Astrocyte (in vitro differentiated cells and primary cell): Measurements from ENCODE around the gene NPHS1. TPM values are rescaled to one million over a fixed set of nuclear protein-coding genes. Genes with fewer than 3 reads are reported as not detected.

ENCODE experiments used
- DNase-seq: peaks from one replicate; pipeline ENCODE4 v3.0.0-alpha.2; 2010; ENCODE audit warnings: low read depth
- FAIRE-seq: peaks from 2 replicates; lab custom pipeline; 2011; peaks lifted over from hg19 to GRCh38; lab: Jason Lieb, UNC
- H2AFZ ChIP-seq: 2 replicates; pipeline ENCODE4 v1.6.0; 2012; ENCODE audit warnings: low read depth, low read length, inconsistent platforms
- H3K27ac ChIP-seq: 2 replicates; pipeline ENCODE4 v1.5.1; 2011; ENCODE audit warnings: low read depth, low read length, inconsistent platforms
- H3K27me3 ChIP-seq: 2 replicates; pipeline ENCODE4 v1.6.0; 2011; ENCODE audit warnings: low read length, inconsistent platforms; ENCODE audit not compliant: insufficient read depth
- H3K36me3 ChIP-seq: 2 replicates; pipeline ENCODE4 v1.5.1; 2011; ENCODE audit warnings: low read length, inconsistent platforms; ENCODE audit not compliant: insufficient read depth
- H3K4me1 ChIP-seq: 2 replicates; pipeline ENCODE4 v1.5.1; 2011; ENCODE audit warnings: low read length, inconsistent platforms; ENCODE audit not compliant: insufficient read depth
- H3K4me2 ChIP-seq: 2 replicates; pipeline ENCODE4 v1.6.0; 2012; ENCODE audit warnings: low read length, inconsistent platforms
- H3K4me3 ChIP-seq: 2 replicates; pipeline ENCODE4 v1.5.1; 2011; ENCODE audit warnings: low read depth, mild to moderate bottlenecking, low read length, inconsistent platforms; ENCODE audit not compliant: insufficient read depth
- H3K79me2 ChIP-seq: 2 replicates; pipeline ENCODE4 v1.6.0; 2012; ENCODE audit warnings: mild to moderate bottlenecking, low read length, inconsistent platforms; ENCODE audit not compliant: insufficient read depth
- H3K9ac ChIP-seq: 2 replicates; pipeline ENCODE4 v1.6.0; 2012; ENCODE audit warnings: mild to moderate bottlenecking, low read length, inconsistent platforms
- H3K9me3 ChIP-seq: 2 replicates; pipeline ENCODE4 v1.5.1; 2012; ENCODE audit warnings: low read depth, mild to moderate bottlenecking, low read length, inconsistent platforms; ENCODE audit not compliant: insufficient read depth
- H4K20me1 ChIP-seq: 2 replicates; pipeline ENCODE4 v1.6.0; 2012; ENCODE audit warnings: low read length, inconsistent platforms; ENCODE audit not compliant: insufficient read depth
- H3K27ac Mint-ChIP-seq: one replicate; pipeline ENCODE4 v1.8.0; 2021; ENCODE audit warnings: mild to moderate bottlenecking, mixed read lengths; ENCODE audit not compliant: unreplicated experiment
- H3K27me3 Mint-ChIP-seq: one replicate; pipeline ENCODE4 v1.8.0; 2021; ENCODE audit warnings: low read depth, mixed read lengths; ENCODE audit not compliant: unreplicated experiment
- H3K36me3 Mint-ChIP-seq: one replicate; pipeline ENCODE4 v1.8.0; 2021; ENCODE audit warnings: low read depth, mixed read lengths; ENCODE audit not compliant: unreplicated experiment
- H3K4me1 Mint-ChIP-seq: one replicate; pipeline ENCODE4 v1.8.0; 2021; ENCODE audit warnings: low read depth, mixed read lengths; ENCODE audit not compliant: unreplicated experiment
- H3K4me3 Mint-ChIP-seq: one replicate; pipeline ENCODE4 v1.8.0; 2021; ENCODE audit warnings: mild to moderate bottlenecking, moderate library complexity, mixed read lengths; ENCODE audit not compliant: unreplicated experiment
- H3K9me3 Mint-ChIP-seq: one replicate; pipeline ENCODE4 v1.8.0; 2021; ENCODE audit warnings: mild to moderate bottlenecking, mixed read lengths; ENCODE audit not compliant: unreplicated experiment
- CTCF ChIP-seq: IDR thresholded peaks from 2 replicates; pipeline ENCODE4 v1.5.1; 2011; ENCODE audit warnings: low read depth, mild to moderate bottlenecking, inconsistent platforms, low read length, moderate library complexity; ENCODE audit not compliant: insufficient read depth
- EZH2 ChIP-seq: IDR thresholded peaks from 2 replicates; pipeline ENCODE4 v1.6.1; 2012; ENCODE audit warnings: mild to moderate bottlenecking, low read length, inconsistent platforms; ENCODE audit not compliant: insufficient read depth
- total RNA-seq: library from RNA; stranded (reverse); gene quantifications from 2 replicates; pipeline ENCODE4 v1.2.1, GENCODE V29; 2021

NPHS1 gene
- total RNA-seq, 1 donor from 2014 or later: not detected

DNA sequence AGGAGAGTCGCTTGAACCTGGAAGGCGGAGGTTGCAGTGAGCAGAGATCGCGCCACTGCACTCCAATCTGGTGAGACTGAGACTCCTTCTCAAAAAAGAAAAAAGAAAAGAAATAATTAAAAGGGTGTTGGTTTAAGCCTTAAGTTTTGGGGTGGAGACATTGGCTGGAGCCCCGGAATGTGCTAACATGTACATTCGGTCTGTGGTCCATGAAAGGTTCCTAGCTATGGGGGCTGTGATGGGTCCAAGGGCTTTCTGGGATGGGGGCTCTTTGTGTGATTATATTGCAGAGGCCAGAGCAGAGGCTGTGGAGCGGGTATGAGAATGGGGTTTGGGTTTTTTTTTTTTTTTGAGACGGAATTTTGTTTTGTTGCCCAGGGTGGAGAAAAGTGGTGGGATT, 33.6 kb upstream of the NPHS1 start:
- no peaks in the 10 kb centered on the region for H3K4me1 Mint-ChIP-seq
- no peak overlapping the region for H3K27ac Mint-ChIP-seq
- no peak overlapping the region for H2AFZ ChIP-seq
- H3K27me3 ChIP-seq: no peaks in the 10 kb centered on the region
- DNase-seq: no peak
- no peak overlapping the region for H3K4me3 Mint-ChIP-seq
- no peaks in the 10 kb centered on the region for H3K79me2 ChIP-seq
- H3K9me3 ChIP-seq: no peaks in the 10 kb centered on the region
- H3K4me2 ChIP-seq: no peak overlapping the region
- no peak for FAIRE-seq
- H3K4me3 ChIP-seq: no peak overlapping the region
- peaks cover 5% of the 10 kb centered on the region for H3K36me3 ChIP-seq
- H3K27ac ChIP-seq: no peak overlapping the region
- no peak overlapping the region for H3K9ac ChIP-seq
- H3K27me3 Mint-ChIP-seq: peaks cover 5% of the 10 kb centered on the region
- no peak for TF ChIP-seq CTCF
- TF ChIP-seq EZH2: no peak
- no peaks in the 10 kb centered on the region for H3K9me3 Mint-ChIP-seq
- H3K4me1 ChIP-seq: no peaks in the 10 kb centered on the region
- H4K20me1 ChIP-seq: peaks cover 5% of the 10 kb centered on the region
- peaks cover 24% of the 10 kb centered on the region for H3K36me3 Mint-ChIP-seq

DNA sequence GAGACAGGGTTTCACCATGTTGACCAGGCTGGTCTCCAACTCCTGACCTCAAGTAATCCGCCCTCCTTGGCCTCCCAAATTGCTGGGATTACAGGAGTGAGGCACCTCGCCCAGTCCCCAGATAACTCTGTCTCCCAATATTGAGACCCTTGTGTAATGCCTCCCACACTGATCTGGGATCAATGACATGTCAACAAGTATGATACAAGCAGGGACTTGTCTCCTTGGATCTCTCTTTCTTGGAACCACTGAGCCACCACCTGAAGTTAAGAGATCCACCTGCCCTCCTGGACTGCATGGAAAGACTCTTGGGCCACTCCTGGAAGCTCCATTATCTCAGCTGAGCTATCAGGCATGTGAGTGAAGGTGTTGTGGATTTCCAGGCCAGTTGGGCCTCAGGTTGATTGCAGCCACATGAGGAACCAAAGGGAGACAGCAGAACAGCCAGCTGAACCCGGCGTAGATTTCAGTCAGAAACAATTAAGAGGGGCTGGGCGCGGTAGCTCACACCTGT, 33.0 kb upstream of the NPHS1 start:
- H3K36me3 Mint-ChIP-seq: peaks cover 21% of the 10 kb centered on the region
- no peak for TF ChIP-seq CTCF
- TF ChIP-seq EZH2: no peak
- no peak for FAIRE-seq
- Histone ChIP-seq H3K4me3 (no peak overlapping the region), H3K27me3 (no peaks in the 10 kb centered on the region), H3K27ac (no peak overlapping the region), H3K4me2 (no peak overlapping the region), H3K9ac (no peak overlapping the region), H4K20me1 (peaks cover 5% of the 10 kb centered on the region), H2AFZ (no peak overlapping the region), H3K79me2 (no peaks in the 10 kb centered on the region), H3K4me1 (no peaks in the 10 kb centered on the region), H3K9me3 (no peaks in the 10 kb centered on the region), H3K36me3 (peaks cover 5% of the 10 kb centered on the region)
- no peaks in the 10 kb centered on the region for H3K4me1 Mint-ChIP-seq
- no peak overlapping the region for H3K4me3 Mint-ChIP-seq
- DNase-seq: no peak
- H3K27ac Mint-ChIP-seq: no peak overlapping the region
- peaks cover 5% of the 10 kb centered on the region for H3K27me3 Mint-ChIP-seq
- H3K9me3 Mint-ChIP-seq: no peaks in the 10 kb centered on the region

DNA sequence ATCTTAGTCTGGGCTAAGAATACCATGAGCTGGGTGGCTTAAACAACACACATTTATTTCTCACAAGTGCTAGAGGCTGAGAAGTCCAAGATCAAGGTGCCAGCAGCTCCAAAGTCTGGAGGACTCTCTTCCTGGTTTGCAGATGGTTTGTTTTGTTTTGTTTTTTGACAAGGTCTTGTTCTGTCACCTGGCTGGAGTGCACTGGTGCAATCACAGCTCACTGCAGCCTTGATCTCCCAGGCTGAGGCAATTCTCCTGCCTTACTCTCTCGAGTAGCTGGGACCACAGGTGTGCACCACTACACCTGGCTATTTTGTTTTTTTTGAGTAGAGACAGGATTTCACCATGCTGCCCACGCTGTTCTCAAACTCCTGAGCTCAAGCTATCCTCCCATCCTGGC, 31.6 kb upstream of the NPHS1 start:
- TF ChIP-seq EZH2 (no peak), CTCF (no peak)
- no peaks in the 10 kb centered on the region for H4K20me1 ChIP-seq
- no peaks in the 10 kb centered on the region for H3K4me1 ChIP-seq
- no peak overlapping the region for H3K9ac ChIP-seq
- Mint-ChIP-seq H3K36me3 (peaks cover 13% of the 10 kb centered on the region), H3K27me3 (peaks cover 5% of the 10 kb centered on the region), H3K9me3 (no peaks in the 10 kb centered on the region), H3K4me1 (no peaks in the 10 kb centered on the region), H3K4me3 (no peak overlapping the region), H3K27ac (no peak overlapping the region)
- H3K27me3 ChIP-seq: no peaks in the 10 kb centered on the region
- H3K36me3 ChIP-seq: no peaks in the 10 kb centered on the region
- FAIRE-seq: no peak
- no peak for DNase-seq
- H3K4me3 ChIP-seq: no peak overlapping the region
- H3K27ac ChIP-seq: no peak overlapping the region
- H3K9me3 ChIP-seq: no peaks in the 10 kb centered on the region
- H2AFZ ChIP-seq: no peak overlapping the region
- H3K4me2 ChIP-seq: no peak overlapping the region
- no peaks in the 10 kb centered on the region for H3K79me2 ChIP-seq
